Eye (tissue), 1 donor: Measurements from ENCODE around the gene TBC1D1.

Source experiments
- DNase-seq: peaks from one replicate; pipeline ENCODE4 v3.0.0-alpha.2; 2015

TBC1D1 gene

GRCh38 chr4:38058151-38058550 lies 167.3 kb downstream of the TBC1D1 start:
- peak; percentile 89 for DNase-seq

DNA sequence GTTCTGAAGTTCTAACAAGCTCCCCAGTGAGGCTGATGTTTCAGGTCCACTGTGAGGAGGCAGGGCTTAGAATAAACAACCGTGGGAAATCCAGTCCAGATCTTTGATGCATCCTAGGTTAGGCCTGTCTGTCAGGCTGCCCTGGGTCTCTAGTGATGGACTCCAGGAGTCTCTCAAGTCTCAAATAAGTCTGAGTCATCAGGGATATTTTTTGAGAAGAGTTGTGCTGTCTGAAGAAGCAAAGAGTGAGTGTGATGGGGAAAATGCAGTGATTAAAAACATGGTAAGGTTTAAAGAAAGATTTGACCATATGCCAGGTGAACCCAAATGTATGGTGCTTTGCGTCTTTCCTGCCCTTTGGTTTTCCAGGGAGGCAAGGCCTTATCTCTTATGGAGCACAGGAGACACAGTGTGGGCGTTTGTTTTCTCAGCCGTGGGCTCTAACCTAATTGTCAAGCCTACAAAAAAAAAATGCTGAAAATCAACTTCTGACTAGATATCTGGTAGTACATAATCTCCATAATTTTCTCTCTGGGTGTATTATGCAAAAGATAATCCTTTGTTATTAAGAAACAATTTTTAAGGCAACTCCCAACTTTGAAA lies 170.0 kb downstream of the TBC1D1 start:
- DNase-seq = no peak

DNA sequence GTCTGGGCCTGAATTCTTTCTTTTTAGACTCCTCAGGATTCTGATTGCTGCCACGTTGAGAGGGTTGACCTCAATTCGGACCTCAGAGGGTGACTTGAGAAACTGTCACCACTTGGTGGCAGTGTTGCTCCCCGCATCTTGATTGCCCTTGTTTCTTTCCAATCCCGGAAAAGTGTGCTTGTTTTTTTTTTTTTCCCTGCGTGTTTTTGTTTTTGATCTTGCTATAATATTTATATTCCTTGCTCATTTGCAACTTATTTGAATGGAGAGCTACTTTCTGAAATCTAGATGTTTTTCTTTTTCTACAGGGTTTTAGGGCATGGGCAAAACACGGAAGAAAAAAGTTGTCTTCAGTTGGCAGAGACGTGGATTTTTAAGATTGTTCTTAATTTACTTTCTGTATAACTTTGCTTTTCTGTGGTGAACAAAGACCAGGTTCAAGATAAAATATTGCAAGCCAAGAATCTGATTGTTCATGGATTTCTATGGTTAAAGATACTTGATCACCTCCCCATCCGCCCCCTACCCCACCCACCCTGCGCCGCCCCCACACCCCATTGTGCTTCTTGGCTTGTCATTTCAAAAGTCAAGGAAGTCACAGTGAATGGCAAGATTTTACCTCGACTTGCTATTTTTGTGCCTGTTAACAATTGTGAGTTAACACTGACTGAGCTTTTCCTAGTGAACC lies 171.3 kb downstream of the TBC1D1 start:
- peak; percentile 95 for DNase-seq

GRCh38 chr4:38062776-38063097 lies 171.9 kb downstream of the TBC1D1 start:
- no peak for DNase-seq

- no peak for DNase-seq
Measured at GRCh38 chr4:38065176-38065575, 174.3 kb downstream of the TBC1D1 start.

DNA sequence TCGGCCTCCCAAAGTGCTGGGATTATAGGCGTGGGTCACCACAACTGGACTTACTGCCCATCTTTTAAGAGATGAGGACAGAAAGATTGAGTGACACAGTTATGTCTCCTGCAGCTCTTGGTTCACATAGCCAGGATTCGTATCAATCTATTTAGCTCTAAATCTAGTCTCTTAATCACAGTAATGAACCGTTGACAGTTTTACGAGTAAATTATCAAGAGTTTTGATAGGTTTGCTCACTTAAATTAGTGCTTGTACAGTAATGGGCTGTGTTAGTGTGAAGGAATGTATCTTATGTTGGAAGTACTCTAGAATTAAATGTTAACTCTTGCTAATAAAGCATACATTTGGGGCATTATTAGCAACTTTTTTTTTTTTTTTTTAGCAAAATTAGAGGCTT lies 175.0 kb downstream of the TBC1D1 start:
- no peak for DNase-seq

DNA sequence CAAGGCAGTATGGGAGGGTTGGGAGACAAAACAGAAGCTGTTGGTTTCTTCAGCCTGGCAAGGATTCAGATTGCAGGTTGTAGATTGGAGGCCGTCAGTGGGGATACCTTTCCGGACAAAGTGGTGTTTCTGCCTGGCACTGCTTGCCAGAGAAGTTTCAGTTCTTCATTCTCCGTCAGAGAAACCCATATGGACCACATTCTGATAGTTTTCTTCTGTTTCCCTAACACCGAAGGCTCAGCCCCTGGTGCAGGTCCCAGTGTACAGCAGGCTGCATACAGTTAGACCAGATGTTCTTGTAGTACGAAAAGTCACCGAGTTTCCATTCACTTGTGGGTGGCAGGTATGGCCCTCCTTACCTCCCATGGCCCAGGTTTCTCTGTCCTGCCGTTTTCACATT lies 176.6 kb downstream of the TBC1D1 start:
- DNase-seq = no peak

DNA sequence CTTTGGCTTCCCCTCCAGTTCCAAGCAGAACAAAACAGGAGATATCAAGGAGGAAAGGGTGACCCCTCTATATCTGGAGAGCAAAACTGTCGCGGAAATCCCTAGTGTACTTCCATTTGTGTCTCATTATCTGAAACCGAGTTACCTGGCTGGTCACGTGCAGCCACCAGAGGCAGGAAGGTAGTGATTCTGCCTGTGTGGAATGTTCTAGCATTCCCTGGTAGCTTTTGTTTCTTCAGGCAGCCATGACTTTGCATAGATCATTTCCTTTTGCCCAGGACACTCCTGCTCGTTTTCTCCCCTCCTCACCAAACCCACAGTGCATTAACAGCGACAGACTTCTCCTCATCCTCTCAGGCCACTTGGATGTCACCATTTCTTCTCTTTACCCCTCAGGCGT lies 177.2 kb downstream of the TBC1D1 start:
- DNase-seq = no peak

DNA sequence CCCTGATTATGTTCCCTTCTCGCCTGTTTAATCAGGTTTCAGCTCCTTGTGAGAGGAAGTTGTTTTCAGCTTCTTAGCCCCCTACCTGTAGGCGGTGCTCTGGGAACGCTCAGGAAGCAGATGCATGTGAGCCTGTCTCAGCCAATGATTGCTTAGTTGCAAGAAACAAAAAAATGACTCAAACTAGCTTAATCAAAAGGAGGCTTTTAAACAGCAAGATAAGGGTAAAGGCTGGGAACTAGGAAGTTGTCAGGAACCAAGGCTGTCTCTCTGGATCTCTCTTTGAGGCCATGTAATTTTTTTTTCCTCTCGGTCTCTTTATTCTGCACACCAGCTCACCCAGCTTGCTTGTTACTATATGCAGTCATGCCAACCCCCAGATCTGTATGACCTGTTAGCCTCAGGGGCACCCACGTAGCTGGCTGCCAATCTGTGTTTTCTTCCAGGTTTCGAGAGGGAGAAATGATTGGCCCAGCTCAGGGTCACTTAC lies 178.4 kb downstream of the TBC1D1 start:
- no peak for DNase-seq

DNA sequence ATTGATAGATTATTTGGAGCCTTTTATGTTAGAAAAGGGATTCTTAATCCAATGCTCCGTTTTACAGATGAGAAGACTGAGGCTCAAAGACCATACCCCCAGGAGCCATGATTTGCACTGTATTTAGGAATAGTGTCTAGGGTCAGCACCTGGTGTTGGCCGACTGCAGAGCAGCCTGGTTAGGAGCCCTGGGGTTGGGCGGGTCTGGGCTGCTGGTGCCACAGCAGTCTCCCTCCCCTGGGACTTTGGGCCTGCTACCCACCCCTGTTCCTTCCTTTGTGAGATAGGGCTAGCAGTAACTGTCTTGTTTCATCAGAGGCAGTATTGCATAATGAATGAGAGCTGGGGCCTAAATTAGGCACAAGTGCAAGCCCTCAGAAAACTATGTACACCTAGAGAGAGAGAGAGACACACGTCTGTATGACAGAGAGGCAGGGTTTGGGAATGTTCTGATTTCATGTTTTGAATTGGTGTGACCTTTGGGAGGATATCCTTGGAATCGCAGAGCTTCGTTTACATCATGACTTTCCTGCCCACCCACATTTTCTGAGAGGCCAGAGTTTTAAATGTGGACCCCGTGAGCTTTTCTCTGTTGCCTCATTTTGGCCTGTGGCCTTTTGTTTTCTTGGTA lies 181.0 kb downstream of the TBC1D1 start:
- no peak for DNase-seq

- no peak for DNase-seq
Measured at GRCh38 chr4:38072578-38072977, 181.7 kb downstream of the TBC1D1 start.

- DNase-seq = no peak
Measured at GRCh38 chr4:38073596-38074234, 182.8 kb downstream of the TBC1D1 start.

DNA sequence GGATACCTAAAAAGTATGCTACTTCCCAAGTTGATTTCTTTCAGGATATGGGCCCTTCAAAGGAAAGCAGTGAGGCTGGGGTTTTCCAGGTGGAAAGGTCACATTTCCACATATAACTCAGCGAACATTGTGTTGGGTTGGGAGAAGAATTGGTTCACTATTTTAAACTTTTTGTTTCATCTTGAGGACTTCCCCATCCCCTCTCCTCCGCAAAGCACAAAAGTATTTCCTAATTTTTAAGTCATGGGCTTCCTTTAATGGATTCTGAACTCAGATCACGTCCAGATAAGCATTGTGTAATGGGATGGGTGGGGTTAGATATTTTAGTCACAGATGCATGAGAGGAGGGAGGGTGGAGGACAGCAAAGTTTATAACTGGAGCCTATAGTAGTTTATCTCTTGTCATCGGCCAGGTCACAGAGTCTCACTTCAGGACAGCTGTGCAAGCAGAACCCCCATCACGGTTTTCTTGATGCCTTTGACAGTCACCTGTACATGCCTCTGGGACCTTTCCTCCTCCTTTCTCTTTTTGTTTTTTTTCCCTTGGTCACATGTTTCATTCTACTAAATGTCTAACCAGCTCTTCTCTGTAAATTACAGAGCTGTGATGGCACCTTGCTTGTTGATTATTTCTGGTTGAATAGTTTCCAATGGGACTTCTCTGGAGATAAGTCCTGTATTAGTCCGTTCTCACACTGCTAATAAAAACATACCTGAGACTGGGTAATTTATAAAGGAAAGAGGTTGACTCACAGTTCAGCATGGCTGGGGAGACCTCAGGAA lies 184.7 kb downstream of the TBC1D1 start:
- DNase-seq = no peak

DNA sequence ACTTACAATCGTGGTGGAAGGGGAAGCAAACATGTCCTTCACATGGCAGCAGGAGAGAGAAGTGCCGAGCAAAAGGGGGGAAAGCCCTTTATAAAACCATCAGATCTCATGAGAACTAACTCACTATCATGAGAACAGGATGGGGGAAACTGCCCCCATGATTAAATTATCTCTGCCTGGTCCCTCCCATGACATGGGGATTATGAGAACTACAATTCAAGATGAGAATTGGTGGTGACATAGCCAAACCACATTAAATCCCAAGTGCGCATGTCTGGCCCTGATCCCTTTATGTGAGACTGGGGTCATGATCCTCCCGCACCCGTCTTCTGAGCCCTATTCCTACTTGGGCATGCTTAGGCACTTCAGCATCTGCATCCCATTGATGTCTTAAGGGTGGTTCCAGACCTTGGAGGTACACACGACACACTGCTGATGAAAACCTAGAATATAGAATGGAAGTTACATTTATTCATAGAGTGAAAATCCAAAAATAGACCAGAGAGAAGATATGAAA lies 185.3 kb downstream of the TBC1D1 start:
- no peak for DNase-seq

- DNase-seq = no peak
Measured at GRCh38 chr4:38077791-38078489, 187.1 kb downstream of the TBC1D1 start.

GRCh38 chr4:38078590-38079421 lies 187.9 kb downstream of the TBC1D1 start:
- DNase-seq = no peak

DNA sequence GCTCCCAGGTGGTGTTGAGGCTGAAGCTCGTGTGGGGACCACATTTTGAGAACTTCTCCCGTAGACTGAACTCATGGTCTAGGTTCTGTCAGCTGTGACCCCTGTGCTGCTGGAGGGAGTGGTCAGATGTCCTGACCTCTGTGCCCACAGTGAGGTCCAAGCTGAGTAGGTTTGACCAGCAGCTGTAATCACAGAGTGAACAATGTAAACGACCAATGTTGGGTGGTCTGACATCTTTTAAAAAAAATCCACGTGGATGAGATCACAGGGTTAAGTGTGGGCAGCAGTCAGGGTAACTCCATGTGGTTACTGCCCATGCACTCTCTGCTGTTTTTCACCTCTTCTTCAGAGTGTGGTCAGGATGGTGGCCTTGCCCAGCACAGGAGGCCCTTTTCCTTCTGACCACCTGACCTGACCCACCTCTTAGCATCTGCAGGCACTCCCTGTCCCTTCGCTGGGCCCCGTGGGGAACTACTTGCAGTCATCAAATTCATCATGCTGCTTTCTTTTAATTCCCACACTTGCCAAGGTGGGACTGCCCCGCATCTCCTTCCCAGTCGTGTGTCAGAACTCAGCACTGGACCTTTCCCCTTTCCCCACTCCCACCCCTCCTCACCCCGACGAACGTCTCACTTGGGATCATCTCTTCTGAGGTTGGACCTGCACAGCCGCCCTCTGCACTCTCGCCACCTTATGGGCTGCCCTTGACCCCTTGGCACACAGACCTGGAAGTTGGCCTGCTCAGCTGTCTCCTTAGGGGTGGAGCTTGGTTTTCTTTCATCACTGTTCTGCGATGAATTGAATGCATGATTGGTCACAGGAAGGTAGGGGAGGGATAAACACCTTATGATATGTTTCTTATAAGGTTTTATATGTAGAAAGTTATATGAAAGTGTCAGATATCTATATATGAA lies 189.4 kb downstream of the TBC1D1 start:
- DNase-seq = no peak

DNA sequence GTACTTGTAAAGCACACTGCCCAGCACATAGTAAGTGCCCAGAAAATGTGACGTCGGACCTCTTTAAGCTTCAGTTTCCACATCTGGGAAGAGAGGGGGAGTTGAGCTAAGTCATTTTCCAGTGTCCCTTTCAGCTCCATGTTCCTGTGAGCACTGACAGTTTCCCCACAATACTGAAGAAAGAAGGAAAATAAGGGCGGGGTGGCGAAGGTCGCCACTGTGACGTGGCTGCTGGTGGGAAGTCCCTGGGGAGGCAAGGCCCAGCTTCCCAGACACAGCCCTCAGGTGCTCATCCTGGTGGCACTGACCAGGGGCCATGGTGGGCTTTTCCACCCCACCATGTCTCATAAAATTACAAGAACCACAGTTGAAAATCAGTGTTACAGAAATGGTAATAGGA lies 191.1 kb downstream of the TBC1D1 start:
- DNase-seq = no peak

DNA sequence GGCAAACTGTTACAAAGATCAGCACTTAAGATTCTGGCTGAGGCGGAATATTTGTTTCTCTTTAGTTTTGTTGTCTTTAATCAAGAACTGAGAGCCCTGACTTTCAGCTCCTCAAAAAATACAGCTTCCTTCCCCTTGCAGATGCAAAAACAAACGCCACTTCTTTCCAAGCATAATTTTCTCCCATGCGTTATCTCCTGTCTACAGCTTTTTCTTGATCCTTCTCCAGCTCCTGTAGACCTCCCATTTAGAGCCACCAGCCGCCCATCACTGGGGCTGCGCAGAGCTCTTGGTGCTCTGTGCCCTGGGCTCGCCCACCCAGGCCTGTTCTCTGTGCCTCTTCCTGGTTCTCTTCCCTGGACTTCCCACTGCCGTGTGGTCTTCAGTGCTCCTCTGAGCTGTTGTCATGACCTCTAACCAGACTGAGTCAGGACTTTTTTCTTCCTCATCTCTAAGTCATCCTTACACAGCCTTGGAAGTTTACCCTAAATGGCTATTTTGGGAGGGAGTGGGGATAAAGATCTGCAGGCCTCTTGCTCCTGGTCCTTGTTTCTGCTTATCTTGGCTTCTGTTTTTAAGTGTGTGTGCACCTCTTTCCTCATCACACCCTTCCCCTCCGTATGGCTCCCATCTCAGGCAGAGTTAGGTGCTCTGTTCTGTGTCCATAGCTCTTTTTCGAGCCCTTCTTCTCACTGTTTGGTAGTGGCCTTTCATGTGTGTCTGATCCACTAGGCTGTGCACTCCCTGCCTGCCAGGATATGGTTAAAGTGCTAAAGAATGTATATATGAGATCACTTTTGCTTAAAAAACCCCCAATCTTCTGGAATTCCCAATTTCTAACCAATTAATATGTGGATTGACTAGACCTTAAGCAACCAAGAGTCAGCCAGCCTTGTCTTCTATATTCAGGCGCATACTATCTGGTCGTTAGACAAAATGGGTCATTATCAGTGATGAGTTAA lies 191.8 kb downstream of the TBC1D1 start:
- no peak for DNase-seq
